H9 (cell line): ENCODE measurements around the gene CCDC137. TPM values are rescaled to one million over a fixed set of nuclear protein-coding genes. Genes with fewer than 3 reads are reported as not detected.

Experiments
- DNase-seq: peaks from one replicate; pipeline ENCODE4 v3.0.0-alpha.2; 2017
- H2AFZ ChIP-seq: one replicate; pipeline ENCODE4 v1.6.1; 2013; ENCODE audit warnings: mild to moderate bottlenecking, low read length, control low read depth, moderate library complexity
- H2AK5ac ChIP-seq: 2 replicates; pipeline ENCODE4 v1.6.1; 2013; ENCODE audit warnings: low read length, control low read depth, mixed read lengths; ENCODE audit not compliant: insufficient read length
- H2BK120ac ChIP-seq: one replicate; pipeline ENCODE4 v1.6.1; 2013; ENCODE audit warnings: low read depth, mild to moderate bottlenecking, low read length, control low read depth, inconsistent platforms; ENCODE audit not compliant: poor library complexity, severe bottlenecking
- H2BK12ac ChIP-seq: 2 replicates; pipeline ENCODE4 v1.6.1; 2013; ENCODE audit warnings: low read length, control low read depth, mixed read lengths, low read depth; ENCODE audit not compliant: insufficient read length
- H2BK15ac ChIP-seq: 2 replicates; pipeline ENCODE4 v1.6.1; 2013; ENCODE audit warnings: low read depth, low read length, control low read depth
- H2BK20ac ChIP-seq: one replicate; pipeline ENCODE4 v1.6.1; 2013; ENCODE audit warnings: low read depth, mild to moderate bottlenecking, low read length, control low read depth, inconsistent platforms; ENCODE audit not compliant: poor library complexity, severe bottlenecking
- H2BK5ac ChIP-seq: 2 replicates; pipeline ENCODE4 v1.6.1; 2013; ENCODE audit warnings: low read length, control low read depth, mixed read lengths; ENCODE audit not compliant: insufficient read length
- H3K14ac ChIP-seq: 2 replicates; pipeline ENCODE4 v1.6.1; 2013; ENCODE audit warnings: low read length, control low read depth; ENCODE audit not compliant: insufficient read depth
- H3K18ac ChIP-seq: 2 replicates; pipeline ENCODE4 v1.6.1; 2013; ENCODE audit warnings: low read depth, mild to moderate bottlenecking, mixed read lengths, low read length, control low read depth; ENCODE audit not compliant: insufficient read length
- H3K23ac ChIP-seq: 2 replicates; pipeline ENCODE4 v1.6.1; 2013; ENCODE audit warnings: low read length, control low read depth, mixed read lengths, low read depth; ENCODE audit not compliant: insufficient read length
- H3K23me2 ChIP-seq: 2 replicates; pipeline ENCODE4 v1.6.1; 2013; ENCODE audit warnings: low read depth, mild to moderate bottlenecking, mixed read lengths, low read length, control low read depth; ENCODE audit not compliant: insufficient read length, poor library complexity, severe bottlenecking
- H3K27ac ChIP-seq: 2 replicates; pipeline ENCODE4 v1.5.1; 2013; ENCODE audit warnings: low read length, control low read depth, mixed read lengths, low read depth; ENCODE audit not compliant: insufficient read length
- H3K27me3 ChIP-seq: 2 replicates; pipeline ENCODE4 v1.6.1; 2013; ENCODE audit warnings: low read length, control low read depth, inconsistent platforms; ENCODE audit not compliant: insufficient read depth
- H3K4ac ChIP-seq: 2 replicates; pipeline ENCODE4 v1.6.1; 2013; ENCODE audit warnings: low read depth, mild to moderate bottlenecking, control low read depth, inconsistent platforms, low read length, moderate library complexity
- H3K4me1 ChIP-seq: 2 replicates; pipeline ENCODE4 v1.6.1; 2013; ENCODE audit warnings: low read length, control low read depth, inconsistent platforms; ENCODE audit not compliant: insufficient read depth
- H3K4me2 ChIP-seq: 2 replicates; pipeline ENCODE4 v1.6.1; 2013; ENCODE audit warnings: low read length, control low read depth, mixed read lengths; ENCODE audit not compliant: insufficient read length, insufficient read depth
- H3K56ac ChIP-seq: 2 replicates; pipeline ENCODE4 v1.6.1; 2013; ENCODE audit warnings: low read depth, mild to moderate bottlenecking, mixed read lengths, low read length, control low read depth; ENCODE audit not compliant: insufficient read length
- H3K79me1 ChIP-seq: 2 replicates; pipeline ENCODE4 v1.6.1; 2013; ENCODE audit warnings: low read depth, mild to moderate bottlenecking, moderate library complexity, low read length, control low read depth, inconsistent platforms; ENCODE audit not compliant: insufficient read depth, poor library complexity, severe bottlenecking
- H3K79me2 ChIP-seq: 2 replicates; pipeline ENCODE4 v1.6.1; 2013; ENCODE audit warnings: low read length, control low read depth, inconsistent platforms; ENCODE audit not compliant: insufficient read depth
- H3K9ac ChIP-seq: 2 replicates; pipeline ENCODE4 v1.6.1; 2013; ENCODE audit warnings: low read length, control low read depth, mixed read lengths; ENCODE audit not compliant: insufficient read length; ENCODE audit errors: extremely low read depth
- H3K9me3 ChIP-seq: one replicate; pipeline ENCODE4 v1.6.1; 2013; ENCODE audit warnings: low read depth, low read length, inconsistent platforms; ENCODE audit not compliant: control insufficient read depth
- H3T11ph ChIP-seq: one replicate; pipeline ENCODE4 v1.6.1; 2013; ENCODE audit warnings: mild to moderate bottlenecking, low read length, control low read depth, inconsistent platforms
- H4K20me1 ChIP-seq: one replicate; pipeline ENCODE4 v1.6.1; 2013; ENCODE audit not compliant: control insufficient read depth, insufficient read length, insufficient read depth
- H4K5ac ChIP-seq: 2 replicates; pipeline ENCODE4 v1.6.1; 2013; ENCODE audit warnings: low read depth, mild to moderate bottlenecking, mixed read lengths, low read length, control low read depth; ENCODE audit not compliant: insufficient read length
- H4K8ac ChIP-seq: replicated peaks from 2 replicates; pipeline ENCODE4 v1.6.1; 2013; ENCODE audit warnings: low read length, control low read depth, mixed read lengths, low read depth; ENCODE audit not compliant: insufficient read length
- H4K91ac ChIP-seq: 2 replicates; pipeline ENCODE4 v1.6.1; 2013; ENCODE audit warnings: low read depth, mild to moderate bottlenecking, moderate library complexity, mixed read lengths, low read length, control low read depth; ENCODE audit not compliant: insufficient read length
- H3K27ac Mint-ChIP-seq, 3 experiments: 2 replicates in 2 of 3; 3 replicates in 1 of 3; pipeline ENCODE4 v1.8.0; 2020 to 2021; ENCODE audit warnings: mixed read lengths in 3 of 3, mild to moderate bottlenecking in 1 of 3, moderate library complexity in 1 of 3
- H3K27me3 Mint-ChIP-seq: 2 replicates; pipeline ENCODE4 v1.8.0; 2021; ENCODE audit warnings: low read depth, mild to moderate bottlenecking, moderate library complexity, mixed read lengths
- H3K36me3 Mint-ChIP-seq, 3 experiments: 2 replicates in 2 of 3; 3 replicates in 1 of 3; pipeline ENCODE4 v1.8.0; 2020 to 2021; ENCODE audit warnings: low read depth in 3 of 3, mixed read lengths in 3 of 3; ENCODE audit not compliant: insufficient read depth in 1 of 3
- H3K4me1 Mint-ChIP-seq, 2 experiments: 2 replicates each; pipeline ENCODE4 v1.8.0; 2020; ENCODE audit warnings: mixed read lengths in 2 of 2
- H3K4me3 Mint-ChIP-seq, 2 experiments: 2 replicates in 1 of 2; 3 replicates in 1 of 2; pipeline ENCODE4 v1.8.0; 2020 to 2021; ENCODE audit warnings: mild to moderate bottlenecking in 2 of 2, mixed read lengths in 2 of 2, moderate library complexity in 1 of 2
- H3K9me3 Mint-ChIP-seq, 2 experiments: 2 replicates in 1 of 2; 3 replicates in 1 of 2; pipeline ENCODE4 v1.8.0; 2020; ENCODE audit warnings: mild to moderate bottlenecking in 2 of 2, mixed read lengths in 2 of 2, moderate library complexity in 1 of 2
- WGBS: extraction: QIAGEN DNeasy Blood & Tissue Kit; methylation state at CpG from one replicate; pipeline ENCODE4 v1.1.7; 2013; ENCODE audit warnings: missing lambda C conversion rate, low lambda C conversion rate, mixed read lengths; ENCODE audit not compliant: insufficient read length; ENCODE audit errors: extremely low coverage; 5-methylcytosine and 5-hydroxymethylcytosine counted together
- total RNA-seq: library from RNA; stranded (reverse); gene quantifications from 2 replicates; pipeline ENCODE4 v1.2.1, GENCODE V29; 2021
- TF ChIP-seq, protein P1 (sequence below): fragments of 200-600 bp; sonication (generic); conservative IDR thresholded peaks from 3 replicates; pipeline ENCODE4 v1.8.0; 2021; ENCODE audit warnings: antibody characterized with exemption, mild to moderate bottlenecking

Gene CCDC137
- total RNA-seq, 1 experiment from 2014 or later, result 60.8 TPM

DNA sequence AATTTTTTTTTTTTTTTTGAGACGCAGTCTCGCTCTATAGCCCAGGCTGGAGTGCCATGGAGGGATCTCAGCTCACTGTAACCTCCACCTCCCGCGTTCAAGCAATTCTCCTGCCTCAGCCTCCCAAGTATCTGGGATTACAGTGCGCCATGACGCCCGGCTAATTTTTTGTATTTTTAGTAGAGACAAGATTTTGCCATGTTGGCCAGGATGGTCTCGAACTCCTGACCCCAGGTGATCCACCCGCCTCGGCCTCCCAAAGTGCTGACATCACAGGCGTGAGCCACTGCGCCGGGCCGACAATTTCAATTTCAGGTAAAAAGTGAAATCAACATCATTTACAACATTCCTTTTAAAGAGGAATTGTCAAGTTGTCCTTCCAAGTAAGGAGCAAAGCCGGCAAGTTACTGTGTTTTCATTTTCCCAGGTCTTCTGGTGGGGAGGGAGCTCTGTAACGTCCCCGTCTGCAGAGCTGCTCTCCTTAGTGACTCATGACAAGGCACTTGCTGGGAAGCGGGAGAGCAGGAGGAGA, 30.5 kb upstream of the CCDC137 start:
- Histone ChIP-seq H3K9me3 (no peaks in the 10 kb centered on the region), H4K91ac (no peak overlapping the region), H4K5ac (no peak overlapping the region), H3K4ac (no peak overlapping the region), H3K4me1 (no peaks in the 10 kb centered on the region), H3K18ac (peak overlapping the region; percentile 78), H2BK120ac (no peak overlapping the region), H2AK5ac (no peak overlapping the region), H3K79me1 (peaks cover 11% of the 10 kb centered on the region), H3K4me2 (peak overlapping the region; percentile 86), H3K14ac (peak overlapping the region; percentile 70; the same call in 1 of the 2 replicates), H3K27ac (no peak overlapping the region), H2AFZ (no peak overlapping the region), H3K23me2 (peaks cover 8% of the 10 kb centered on the region), H3K9ac (peak overlapping the region; percentile 90), H2BK5ac (no peak overlapping the region), H3K56ac (no peak overlapping the region), H3T11ph (no peak overlapping the region), H4K20me1 (no peaks in the 10 kb centered on the region), H3K79me2 (peaks cover 20% of the 10 kb centered on the region; the same call in 1 of the 2 replicates), H3K27me3 (no peaks in the 10 kb centered on the region), H4K8ac (no peak overlapping the region), H2BK20ac (no peak overlapping the region), H3K23ac (no peak overlapping the region), H2BK12ac (no peak overlapping the region), H2BK15ac (no peak overlapping the region)
- H3K36me3 Mint-ChIP-seq, result peaks cover 10 to 13% (median 11%) of the 10 kb centered on the region in 3 experiments; a peak in 5 of 7 replicates
- H3K27me3 Mint-ChIP-seq, result no peaks in the 10 kb centered on the region
- H3K4me1 Mint-ChIP-seq, result peaks cover 14% of the 10 kb centered on the region in 2 experiments
- no peak for DNase-seq
- no CpG with 5 or more reads among the region's 18 CpGs for WGBS
- TF ChIP-seq, protein P1, sequence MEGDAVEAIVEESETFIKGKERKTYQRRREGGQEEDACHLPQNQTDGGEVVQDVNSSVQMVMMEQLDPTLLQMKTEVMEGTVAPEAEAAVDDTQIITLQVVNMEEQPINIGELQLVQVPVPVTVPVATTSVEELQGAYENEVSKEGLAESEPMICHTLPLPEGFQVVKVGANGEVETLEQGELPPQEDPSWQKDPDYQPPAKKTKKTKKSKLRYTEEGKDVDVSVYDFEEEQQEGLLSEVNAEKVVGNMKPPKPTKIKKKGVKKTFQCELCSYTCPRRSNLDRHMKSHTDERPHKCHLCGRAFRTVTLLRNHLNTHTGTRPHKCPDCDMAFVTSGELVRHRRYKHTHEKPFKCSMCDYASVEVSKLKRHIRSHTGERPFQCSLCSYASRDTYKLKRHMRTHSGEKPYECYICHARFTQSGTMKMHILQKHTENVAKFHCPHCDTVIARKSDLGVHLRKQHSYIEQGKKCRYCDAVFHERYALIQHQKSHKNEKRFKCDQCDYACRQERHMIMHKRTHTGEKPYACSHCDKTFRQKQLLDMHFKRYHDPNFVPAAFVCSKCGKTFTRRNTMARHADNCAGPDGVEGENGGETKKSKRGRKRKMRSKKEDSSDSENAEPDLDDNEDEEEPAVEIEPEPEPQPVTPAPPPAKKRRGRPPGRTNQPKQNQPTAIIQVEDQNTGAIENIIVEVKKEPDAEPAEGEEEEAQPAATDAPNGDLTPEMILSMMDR, result no peak
- H3K4me3 Mint-ChIP-seq, result peak overlapping the region; percentile 90 to 98
- peak overlapping the region; percentile 85 to 98 (median 96) for H3K27ac Mint-ChIP-seq
- 0 out of 5 replicates have a peak, but pooled peaks cover 0 to 2% of the 10 kb centered on the region in 2 experiments for H3K9me3 Mint-ChIP-seq
